Measurements from ENCODE around the gene FAM169A.

- TF ChIP-seq, protein P1, sequence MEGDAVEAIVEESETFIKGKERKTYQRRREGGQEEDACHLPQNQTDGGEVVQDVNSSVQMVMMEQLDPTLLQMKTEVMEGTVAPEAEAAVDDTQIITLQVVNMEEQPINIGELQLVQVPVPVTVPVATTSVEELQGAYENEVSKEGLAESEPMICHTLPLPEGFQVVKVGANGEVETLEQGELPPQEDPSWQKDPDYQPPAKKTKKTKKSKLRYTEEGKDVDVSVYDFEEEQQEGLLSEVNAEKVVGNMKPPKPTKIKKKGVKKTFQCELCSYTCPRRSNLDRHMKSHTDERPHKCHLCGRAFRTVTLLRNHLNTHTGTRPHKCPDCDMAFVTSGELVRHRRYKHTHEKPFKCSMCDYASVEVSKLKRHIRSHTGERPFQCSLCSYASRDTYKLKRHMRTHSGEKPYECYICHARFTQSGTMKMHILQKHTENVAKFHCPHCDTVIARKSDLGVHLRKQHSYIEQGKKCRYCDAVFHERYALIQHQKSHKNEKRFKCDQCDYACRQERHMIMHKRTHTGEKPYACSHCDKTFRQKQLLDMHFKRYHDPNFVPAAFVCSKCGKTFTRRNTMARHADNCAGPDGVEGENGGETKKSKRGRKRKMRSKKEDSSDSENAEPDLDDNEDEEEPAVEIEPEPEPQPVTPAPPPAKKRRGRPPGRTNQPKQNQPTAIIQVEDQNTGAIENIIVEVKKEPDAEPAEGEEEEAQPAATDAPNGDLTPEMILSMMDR (IDR thresholded peaks at IDR 0.05; ENCODE audit: insufficient read depth, low read length, poor library complexity, severe bottlenecking): no peak
- no peak for TF ChIP-seq EZH2phosphoT487 (conservative IDR thresholded peaks at IDR 0.05; ENCODE audit: low read length)
Measured at GRCh38 chr5:74786851-74787250, 79.3 kb downstream of the FAM169A start.
